HUES6 (cell line): Measurements from ENCODE around the gene RNF113A.
A peak's percentile ranks its signal among the peaks of the same experiment; 100 is the strongest.

Experiments
- H3K27ac ChIP-seq: 2 replicates; pipeline ENCODE4 v1.7.0; 2013; ENCODE audit warnings: low read depth, mild to moderate bottlenecking, low read length, inconsistent platforms
- H3K27me3 ChIP-seq: 2 replicates; pipeline ENCODE4 v1.6.1; 2013; ENCODE audit warnings: low read length; ENCODE audit not compliant: control insufficient read depth, insufficient read depth
- H3K36me3 ChIP-seq: 2 replicates; pipeline ENCODE4 v1.6.1; 2013; ENCODE audit warnings: low read length; ENCODE audit not compliant: control insufficient read depth, insufficient read depth
- H3K4me1 ChIP-seq: 2 replicates; pipeline ENCODE4 v1.6.1; 2013; ENCODE audit warnings: low read length; ENCODE audit not compliant: control insufficient read depth, insufficient read depth
- H3K4me3 ChIP-seq: 2 replicates; pipeline ENCODE4 v1.5.1; 2013; ENCODE audit warnings: low read depth, low read length
- H3K9ac ChIP-seq: one replicate; pipeline ENCODE4 v1.6.1; 2013; ENCODE audit warnings: mild to moderate bottlenecking, low read length
- H3K9me3 ChIP-seq: 2 replicates; pipeline ENCODE4 v1.6.1; 2013; ENCODE audit warnings: low read depth, low read length; ENCODE audit not compliant: control insufficient read depth, insufficient read depth

Gene RNF113A

DNA sequence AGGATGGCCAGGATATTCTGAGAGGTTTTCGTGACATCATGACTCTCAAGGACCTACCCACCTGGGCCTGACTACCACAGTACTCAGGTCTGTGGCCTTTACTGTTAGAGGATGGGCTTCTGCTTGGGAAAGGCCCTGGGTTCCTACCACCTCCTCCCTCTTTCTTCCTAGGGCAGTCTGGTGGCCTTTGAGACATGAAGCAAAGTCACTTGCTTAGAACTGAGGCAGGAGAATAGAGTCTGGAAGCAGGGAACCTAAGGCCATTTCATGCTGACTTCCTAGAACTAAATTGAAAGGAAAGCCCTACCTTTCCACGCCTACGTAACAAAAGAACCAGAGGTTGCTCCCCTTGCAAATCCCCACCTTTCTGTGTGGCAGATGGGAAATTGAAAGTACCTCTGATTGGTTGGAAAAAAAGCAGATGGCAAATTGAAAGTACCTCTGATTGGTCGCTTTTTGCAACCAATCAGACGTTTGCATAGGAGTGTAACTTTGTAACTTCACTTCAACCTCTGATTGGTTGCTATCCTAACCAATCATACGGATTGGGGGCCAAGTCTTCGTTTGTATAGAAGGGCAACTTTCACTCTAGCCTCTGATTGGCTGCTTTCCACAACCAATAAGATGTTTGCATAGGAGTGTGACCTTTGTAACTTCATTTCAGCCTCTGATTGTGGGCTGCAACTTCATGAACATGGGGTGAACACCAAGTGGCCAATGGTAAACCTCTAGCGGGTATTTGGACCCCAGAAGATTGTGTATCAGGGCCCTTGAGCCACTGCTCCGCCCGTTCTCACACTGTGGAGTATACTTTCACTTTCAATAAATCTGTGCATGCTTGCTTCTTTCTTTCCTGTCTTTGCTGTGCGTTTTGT lies 14.3 kb upstream of the RNF113A start:
- H3K9ac ChIP-seq: no peak overlapping the region
- H3K4me1 ChIP-seq: no peaks in the 10 kb centered on the region
- no peaks in the 10 kb centered on the region for H3K36me3 ChIP-seq
- peaks cover 11% of the 10 kb centered on the region; the same call in 1 of the 2 replicates for H3K9me3 ChIP-seq
- no peak overlapping the region; the same call in 1 of the 2 replicates for H3K4me3 ChIP-seq
- no peaks in the 10 kb centered on the region for H3K27me3 ChIP-seq
- H3K27ac ChIP-seq: no peak overlapping the region

- H3K27me3 ChIP-seq: no peaks in the 10 kb centered on the region
- H3K4me1 ChIP-seq: peaks cover 3% of the 10 kb centered on the region; the same call in 1 of the 2 replicates
- H3K9ac ChIP-seq: peak overlapping the region; percentile 38
- no peaks in the 10 kb centered on the region; the same call in 1 of the 2 replicates for H3K9me3 ChIP-seq
- peaks cover 13% of the 10 kb centered on the region for H3K36me3 ChIP-seq
- H3K4me3 ChIP-seq: no peak overlapping the region
- no peak overlapping the region for H3K27ac ChIP-seq
Measured at GRCh38 chrX:119880552-119881437, 9.3 kb upstream of the RNF113A start.

DNA sequence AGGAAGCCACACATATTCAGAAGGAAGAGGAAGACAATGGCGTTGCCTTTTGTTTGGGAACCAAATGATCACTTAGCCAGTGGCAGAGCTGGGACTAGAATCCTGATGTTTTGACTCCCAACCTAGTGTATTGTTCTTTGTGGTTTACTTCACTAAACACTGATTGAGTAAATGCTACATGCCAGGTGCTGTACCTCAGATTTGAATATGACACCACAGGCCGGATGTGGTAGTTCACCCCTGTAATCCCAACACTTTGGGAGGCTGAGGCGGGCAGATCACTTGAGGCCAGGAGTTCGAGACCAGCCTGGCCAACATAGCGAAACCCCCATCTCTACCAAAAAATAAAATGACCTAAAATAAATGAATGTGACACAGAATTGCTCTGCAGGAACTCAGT lies 8.5 kb upstream of the RNF113A start:
- Histone ChIP-seq H3K4me1 (peaks cover 3% of the 10 kb centered on the region; the same call in 1 of the 2 replicates), H3K4me3 (no peak overlapping the region), H3K36me3 (peaks cover 13% of the 10 kb centered on the region), H3K27me3 (no peaks in the 10 kb centered on the region), H3K27ac (no peak overlapping the region), H3K9me3 (no peaks in the 10 kb centered on the region; the same call in 1 of the 2 replicates), H3K9ac (no peak overlapping the region)

- H3K27me3 ChIP-seq: no peaks in the 10 kb centered on the region
- no peak overlapping the region for H3K27ac ChIP-seq
- peaks cover 17% of the 10 kb centered on the region for H3K36me3 ChIP-seq
- no peak overlapping the region for H3K9ac ChIP-seq
- H3K4me3 ChIP-seq: no peak overlapping the region
- no peaks in the 10 kb centered on the region; the same call in 1 of the 2 replicates for H3K9me3 ChIP-seq
- H3K4me1 ChIP-seq: peaks cover 3% of the 10 kb centered on the region; the same call in 1 of the 2 replicates
Measured at GRCh38 chrX:119878740-119879139, 7.2 kb upstream of the RNF113A start.

DNA sequence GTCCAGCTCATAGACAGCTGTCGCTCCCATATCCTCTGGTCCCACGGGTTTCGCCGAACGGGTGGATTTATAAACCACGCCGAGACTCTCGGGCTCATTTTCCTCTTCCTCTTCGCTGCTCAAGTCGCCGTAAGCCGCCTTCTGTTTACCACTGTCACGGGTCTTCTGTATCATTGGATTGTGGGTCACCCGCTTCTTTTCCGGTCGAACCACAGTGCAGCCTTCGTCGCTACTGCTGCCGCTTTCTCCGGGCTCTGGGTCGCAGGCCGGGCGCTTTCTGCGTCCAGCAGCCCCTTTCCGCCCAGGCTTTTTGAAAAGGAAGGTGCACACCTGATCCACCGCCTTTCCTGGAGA lies 311 bp downstream of the RNF113A start:
- Histone ChIP-seq H3K9ac (peak overlapping the region; percentile 85), H3K4me1 (no peaks in the 10 kb centered on the region), H3K9me3 (peaks cover 3% of the 10 kb centered on the region; the same call in 1 of the 2 replicates), H3K4me3 (peak overlapping the region; percentile 69), H3K36me3 (peaks cover 8% of the 10 kb centered on the region; the same call in 1 of the 2 replicates), H3K27me3 (no peaks in the 10 kb centered on the region), H3K27ac (no peak overlapping the region)

DNA sequence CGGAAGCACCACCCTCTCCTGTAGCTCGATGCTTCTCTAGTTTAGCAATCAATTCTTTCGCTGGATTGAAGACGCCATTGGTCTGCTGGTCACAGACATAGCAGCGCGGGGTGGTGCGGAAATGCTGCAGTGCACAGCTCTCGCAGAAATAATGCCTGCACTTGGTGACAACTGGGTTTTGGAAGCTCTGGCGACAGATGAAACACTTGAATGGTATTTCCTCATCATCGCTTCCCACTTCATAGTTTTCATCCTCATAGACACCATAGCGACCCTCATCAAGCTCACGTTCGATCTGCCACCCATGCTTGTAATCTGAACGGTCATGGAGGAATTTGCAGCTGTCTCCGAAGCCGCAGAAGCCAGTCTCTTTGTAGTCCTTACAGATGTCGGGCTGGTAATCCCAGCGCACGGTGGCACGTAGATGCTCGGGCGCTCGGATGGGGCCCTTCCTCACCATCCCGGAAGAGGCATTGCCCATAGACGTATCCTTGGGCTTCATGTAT lies 854 bp downstream of the RNF113A start:
- peaks cover 5% of the 10 kb centered on the region; the same call in 1 of the 2 replicates for H3K36me3 ChIP-seq

GRCh38 chrX:119853444-119853843 lies 18.1 kb downstream of the RNF113A start:
- peak overlapping the region; percentile 47 for H3K9ac ChIP-seq
- peak overlapping the region; percentile 54; the same call in 1 of the 2 replicates for H3K27ac ChIP-seq
- H3K4me3 ChIP-seq: peak overlapping the region; percentile 64
- peaks cover 27% of the 10 kb centered on the region for H3K36me3 ChIP-seq
- no peaks in the 10 kb centered on the region for H3K4me1 ChIP-seq
- peaks cover 6% of the 10 kb centered on the region; the same call in 1 of the 2 replicates for H3K9me3 ChIP-seq
- no peaks in the 10 kb centered on the region for H3K27me3 ChIP-seq

More for the DNA sequence above, 854 bp downstream of the RNF113A start:
- Histone ChIP-seq H3K4me3 (peak overlapping the region; percentile 69), H3K4me1 (no peaks in the 10 kb centered on the region), H3K27ac (no peak overlapping the region), H3K27me3 (no peaks in the 10 kb centered on the region), H3K9ac (peak overlapping the region; percentile 85), H3K9me3 (peaks cover 3% of the 10 kb centered on the region; the same call in 1 of the 2 replicates)

DNA sequence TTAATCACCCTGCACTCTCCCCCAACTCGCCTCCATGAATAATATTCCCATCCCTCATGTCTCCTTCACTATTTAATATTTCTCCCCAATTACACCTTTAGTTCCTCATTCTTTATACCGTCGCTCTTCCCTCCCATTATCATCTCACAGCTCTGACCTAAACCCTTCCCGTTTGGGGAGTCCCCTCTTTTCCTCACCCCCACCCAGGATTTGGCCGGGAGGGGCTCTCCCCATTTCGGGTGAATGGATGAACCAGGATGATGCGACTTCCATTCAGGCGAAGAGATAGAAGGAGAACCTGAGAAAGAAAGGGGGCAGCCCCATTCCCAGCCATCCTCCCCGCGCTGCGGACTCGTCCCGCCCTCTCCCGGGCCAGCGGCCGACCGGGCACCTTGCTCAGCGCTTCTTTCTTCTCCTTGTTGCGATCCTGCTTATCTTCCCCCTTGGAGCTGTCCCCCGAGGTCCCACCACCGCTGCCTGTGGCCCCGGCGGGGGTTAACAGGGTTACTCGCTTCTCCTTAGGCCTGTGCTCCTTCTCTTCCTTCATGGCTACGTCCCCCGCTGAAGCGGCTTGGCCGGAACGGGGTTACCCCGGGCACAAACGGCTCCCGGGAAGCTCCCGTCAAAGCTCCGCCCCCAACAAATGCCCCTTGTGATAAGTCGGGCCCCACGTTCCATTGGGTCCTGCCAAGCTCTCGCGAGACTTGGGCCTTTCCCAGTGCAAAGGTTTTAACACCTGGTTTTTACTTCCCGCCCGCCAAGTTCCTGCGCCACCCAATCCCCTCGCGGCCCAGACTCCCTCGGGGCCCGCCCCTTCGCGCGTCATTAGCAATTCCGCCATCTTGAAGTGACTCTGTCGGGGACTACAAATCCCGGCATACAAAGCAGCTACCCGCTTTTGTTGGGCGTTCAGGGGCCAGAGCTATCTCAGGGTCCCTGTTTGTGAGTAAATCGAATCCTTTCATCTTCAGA lies 18.9 kb downstream of the RNF113A start, which contains the start of gene UPF3B:
TSS of gene UPF3B (minus strand) at position 582 of the 972 bp plus-strand sequence. CDS start at position 547, 35 bp downstream.
- H3K4me3 ChIP-seq: peak within 1 kb of the TSS; percentile 82
- H3K27ac ChIP-seq: peak within 1 kb of the TSS; percentile 87
- peaks cover 33% of the 10 kb centered on the region for H3K36me3 ChIP-seq
- H3K27me3 ChIP-seq: no peaks in the 10 kb centered on the region
- H3K4me1 ChIP-seq: no peaks in the 10 kb centered on the region
- H3K9me3 ChIP-seq: peaks cover 4% of the 10 kb centered on the region; the same call in 1 of the 2 replicates
- H3K9ac ChIP-seq: peak within 1 kb of the TSS; percentile 93

DNA sequence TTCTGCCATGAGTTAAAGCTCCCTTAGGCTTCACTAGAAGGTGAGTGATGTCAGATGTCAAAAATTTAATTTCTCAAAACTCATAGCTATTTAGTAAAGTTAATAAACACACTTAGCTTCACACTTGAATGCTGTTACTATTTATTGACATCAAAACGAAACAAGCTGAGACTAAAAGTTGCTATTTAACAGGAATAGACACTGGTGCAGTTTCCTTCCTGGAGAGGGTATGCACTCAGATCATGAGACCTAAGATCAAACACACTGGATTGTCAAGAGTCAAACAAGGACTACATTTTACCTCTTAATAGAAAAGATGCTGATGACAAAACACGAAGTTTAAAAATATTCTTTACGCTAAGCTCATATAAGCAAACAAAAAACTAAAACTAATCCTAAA lies 37.6 kb downstream of the RNF113A start:
- Histone ChIP-seq H3K27me3 (no peaks in the 10 kb centered on the region), H3K9ac (no peak overlapping the region), H3K4me1 (no peaks in the 10 kb centered on the region), H3K27ac (no peak overlapping the region), H3K4me3 (no peak overlapping the region), H3K36me3 (peaks cover 84% of the 10 kb centered on the region), H3K9me3 (no peaks in the 10 kb centered on the region; the same call in 1 of the 2 replicates)

DNA sequence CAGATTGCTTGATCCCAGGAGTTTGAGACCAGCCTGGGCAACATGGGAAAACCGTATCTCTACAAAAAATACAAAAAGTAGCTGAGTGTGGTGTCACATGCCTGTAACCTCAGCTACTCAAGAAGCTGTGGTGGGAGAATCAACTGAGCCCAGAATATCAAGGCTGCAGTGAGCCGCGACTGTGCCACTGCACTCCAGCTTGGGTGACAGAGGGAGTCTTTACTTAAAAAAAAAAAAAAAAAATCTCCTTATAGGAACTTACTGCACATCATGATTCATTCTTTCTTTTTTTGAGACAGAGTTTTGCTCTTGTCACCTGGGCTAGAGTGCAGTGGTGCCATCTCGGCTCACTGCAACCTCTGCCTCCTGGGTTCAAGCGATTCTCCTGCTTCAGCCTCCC lies 43.1 kb downstream of the RNF113A start:
- Histone ChIP-seq H3K4me3 (no peak overlapping the region), H3K27ac (no peak overlapping the region), H3K9ac (no peak overlapping the region), H3K36me3 (peaks cover 41% of the 10 kb centered on the region), H3K4me1 (no peaks in the 10 kb centered on the region), H3K27me3 (no peaks in the 10 kb centered on the region), H3K9me3 (no peaks in the 10 kb centered on the region; the same call in 1 of the 2 replicates)
